GM12873 (cell line): ENCODE measurements around the gene AURKAIP1.

Experiments
- TF ChIP-seq, protein P1 (sequence below): IDR thresholded peaks from 2 replicates; pipeline ENCODE4 v1.5.1; 2012; ENCODE audit warnings: low read depth, mild to moderate bottlenecking, moderate library complexity, low read length, control low read depth; ENCODE audit not compliant: insufficient read depth; ENCODE audit errors: missing control alignments

The AURKAIP1 gene

DNA sequence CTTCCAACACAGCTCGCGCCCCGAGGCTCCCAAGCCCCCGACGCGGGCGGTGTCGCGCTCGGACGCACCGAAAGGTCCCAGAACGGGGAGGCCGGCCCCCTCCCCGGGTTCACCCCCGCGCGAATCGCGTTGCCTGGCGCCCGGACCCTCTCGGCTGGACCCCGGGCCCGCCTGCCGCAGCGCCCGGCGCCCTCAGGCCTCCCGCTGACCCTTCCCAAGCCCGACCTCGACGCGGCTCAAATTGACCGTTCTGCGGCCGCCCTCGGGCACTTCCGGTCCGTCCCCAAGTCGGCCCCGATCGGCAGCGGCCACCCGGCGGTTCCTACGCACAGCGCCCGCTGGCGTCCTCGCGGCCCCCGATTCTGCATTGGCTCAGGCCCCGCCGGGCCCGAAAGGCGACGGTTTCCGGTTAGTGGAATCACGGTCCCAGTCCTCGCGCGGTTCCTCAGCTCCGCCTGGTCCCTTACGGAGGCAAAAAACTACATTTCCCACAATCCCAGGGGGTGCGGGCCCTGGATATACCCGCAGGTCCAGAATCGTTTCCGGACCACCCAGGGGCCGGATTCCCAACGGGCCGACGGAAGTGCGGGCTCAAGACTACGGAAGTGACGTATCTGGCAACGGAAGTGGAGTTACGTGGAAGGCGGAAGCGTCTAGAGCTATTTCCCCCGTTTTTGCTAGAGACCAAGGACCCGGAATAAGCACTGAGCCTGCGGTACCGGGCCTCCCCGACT lies at the start of gene AURKAIP1:
Gene AURKAIP1, minus strand, starts transcription at position 279 of the 734 bp plus-strand sequence. CDS start 451 bp downstream, outside the sequence.
- TF ChIP-seq, protein P1, sequence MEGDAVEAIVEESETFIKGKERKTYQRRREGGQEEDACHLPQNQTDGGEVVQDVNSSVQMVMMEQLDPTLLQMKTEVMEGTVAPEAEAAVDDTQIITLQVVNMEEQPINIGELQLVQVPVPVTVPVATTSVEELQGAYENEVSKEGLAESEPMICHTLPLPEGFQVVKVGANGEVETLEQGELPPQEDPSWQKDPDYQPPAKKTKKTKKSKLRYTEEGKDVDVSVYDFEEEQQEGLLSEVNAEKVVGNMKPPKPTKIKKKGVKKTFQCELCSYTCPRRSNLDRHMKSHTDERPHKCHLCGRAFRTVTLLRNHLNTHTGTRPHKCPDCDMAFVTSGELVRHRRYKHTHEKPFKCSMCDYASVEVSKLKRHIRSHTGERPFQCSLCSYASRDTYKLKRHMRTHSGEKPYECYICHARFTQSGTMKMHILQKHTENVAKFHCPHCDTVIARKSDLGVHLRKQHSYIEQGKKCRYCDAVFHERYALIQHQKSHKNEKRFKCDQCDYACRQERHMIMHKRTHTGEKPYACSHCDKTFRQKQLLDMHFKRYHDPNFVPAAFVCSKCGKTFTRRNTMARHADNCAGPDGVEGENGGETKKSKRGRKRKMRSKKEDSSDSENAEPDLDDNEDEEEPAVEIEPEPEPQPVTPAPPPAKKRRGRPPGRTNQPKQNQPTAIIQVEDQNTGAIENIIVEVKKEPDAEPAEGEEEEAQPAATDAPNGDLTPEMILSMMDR: peak; percentile 41

DNA sequence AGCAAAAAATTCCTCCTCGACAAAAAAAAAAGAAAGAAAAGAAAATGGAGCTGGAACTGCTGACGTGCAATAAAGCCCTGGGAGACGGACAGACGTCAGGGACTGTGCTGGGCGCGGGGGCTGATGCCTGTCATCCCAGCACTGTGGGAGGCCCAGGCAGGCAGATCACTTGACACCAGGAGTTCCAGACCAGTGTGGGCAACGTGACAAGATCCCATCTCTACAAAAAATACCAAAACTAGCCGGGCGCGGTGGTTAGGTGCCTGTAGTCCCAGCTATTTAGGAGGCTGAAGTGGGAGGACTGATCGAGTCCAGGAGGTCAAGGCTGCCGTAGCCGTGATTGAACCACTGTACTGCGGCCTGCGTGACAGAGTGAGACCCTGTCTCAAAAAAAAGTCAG lies 49.7 kb upstream of the AURKAIP1 start:
- TF ChIP-seq, protein P1: no peak

DNA sequence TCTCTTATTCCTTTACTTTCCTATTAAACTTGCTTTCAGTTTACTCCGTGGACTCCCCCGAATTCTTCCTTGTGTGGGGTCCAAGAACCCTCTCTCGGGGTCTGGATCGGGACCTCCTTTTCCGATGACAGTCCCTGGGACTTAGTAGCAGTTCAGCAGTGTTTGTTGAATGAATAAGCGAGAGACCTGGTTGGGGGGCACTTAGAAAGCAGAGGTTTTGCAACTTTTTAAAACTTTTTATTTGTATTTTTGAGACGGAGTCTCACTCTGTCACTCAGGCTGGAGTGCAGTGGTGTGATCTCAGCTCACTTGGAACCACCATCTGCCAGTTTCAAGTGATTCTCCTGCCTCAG lies 48.2 kb upstream of the AURKAIP1 start:
- TF ChIP-seq, protein P1: no peak

DNA sequence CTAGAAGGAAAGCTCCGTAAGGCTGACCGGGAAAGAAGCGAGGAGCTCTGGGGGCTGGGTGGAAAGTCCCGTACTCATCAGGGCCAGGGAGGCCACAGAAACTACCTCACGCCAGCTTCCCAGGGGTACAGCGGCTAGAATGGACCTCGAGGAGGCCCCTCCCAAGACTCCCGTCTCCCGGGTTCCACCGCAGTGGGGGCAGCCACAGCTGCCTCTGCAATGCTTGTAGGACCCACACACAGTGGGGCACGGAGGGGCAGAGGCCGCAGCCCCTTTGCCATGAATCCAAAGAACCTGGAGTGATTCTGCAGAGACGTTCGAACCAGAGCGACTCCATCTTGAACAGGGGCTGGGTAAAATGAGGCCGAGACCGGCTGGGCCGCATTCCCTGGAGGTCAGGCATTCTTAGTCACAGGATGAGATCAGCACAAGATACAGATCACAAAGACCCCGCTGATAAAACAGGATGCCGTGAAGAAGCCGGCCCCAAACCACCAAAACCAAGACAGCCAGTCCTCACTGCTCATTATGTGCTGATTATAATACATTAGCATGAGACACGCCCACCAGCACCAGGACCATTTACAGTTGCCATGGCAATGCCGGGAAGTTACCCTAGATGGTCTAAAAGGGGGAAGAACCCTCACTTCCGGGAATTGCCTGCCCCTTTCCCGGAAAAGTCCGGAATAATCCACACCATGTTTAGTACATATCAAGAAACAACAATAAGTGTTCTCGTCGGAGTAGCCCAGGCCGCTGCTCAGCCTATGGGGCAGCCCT lies 47.6 kb upstream of the AURKAIP1 start:
- TF ChIP-seq, protein P1: no peak

DNA sequence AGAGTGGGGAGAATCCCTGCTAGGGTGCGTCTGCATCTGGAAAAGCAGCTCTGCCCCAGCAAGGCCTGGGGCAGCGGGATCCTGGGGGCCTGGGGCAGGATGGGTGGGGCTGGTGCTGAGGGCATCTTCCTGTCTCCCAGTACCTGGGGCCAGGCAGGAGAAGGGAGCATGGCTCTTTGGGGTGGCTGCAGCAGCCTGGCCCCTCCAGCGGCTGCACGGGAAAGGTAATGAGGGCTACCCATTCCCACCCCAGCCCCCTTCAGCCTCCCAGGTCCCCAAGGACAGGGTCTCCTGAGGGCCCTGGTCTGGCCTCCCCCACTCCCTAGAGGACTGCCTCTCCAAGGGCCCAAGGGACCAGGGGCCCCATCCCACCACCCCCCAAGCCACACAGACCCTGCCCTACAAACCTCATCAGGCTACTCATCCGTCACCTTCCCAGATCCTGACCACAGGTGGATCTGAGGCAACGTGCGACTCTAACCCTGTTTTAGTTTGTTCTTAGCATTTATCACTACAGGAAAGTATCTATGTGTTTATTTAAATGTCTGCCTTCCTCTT lies 47.0 kb upstream of the AURKAIP1 start:
- TF ChIP-seq, protein P1: no peak

DNA sequence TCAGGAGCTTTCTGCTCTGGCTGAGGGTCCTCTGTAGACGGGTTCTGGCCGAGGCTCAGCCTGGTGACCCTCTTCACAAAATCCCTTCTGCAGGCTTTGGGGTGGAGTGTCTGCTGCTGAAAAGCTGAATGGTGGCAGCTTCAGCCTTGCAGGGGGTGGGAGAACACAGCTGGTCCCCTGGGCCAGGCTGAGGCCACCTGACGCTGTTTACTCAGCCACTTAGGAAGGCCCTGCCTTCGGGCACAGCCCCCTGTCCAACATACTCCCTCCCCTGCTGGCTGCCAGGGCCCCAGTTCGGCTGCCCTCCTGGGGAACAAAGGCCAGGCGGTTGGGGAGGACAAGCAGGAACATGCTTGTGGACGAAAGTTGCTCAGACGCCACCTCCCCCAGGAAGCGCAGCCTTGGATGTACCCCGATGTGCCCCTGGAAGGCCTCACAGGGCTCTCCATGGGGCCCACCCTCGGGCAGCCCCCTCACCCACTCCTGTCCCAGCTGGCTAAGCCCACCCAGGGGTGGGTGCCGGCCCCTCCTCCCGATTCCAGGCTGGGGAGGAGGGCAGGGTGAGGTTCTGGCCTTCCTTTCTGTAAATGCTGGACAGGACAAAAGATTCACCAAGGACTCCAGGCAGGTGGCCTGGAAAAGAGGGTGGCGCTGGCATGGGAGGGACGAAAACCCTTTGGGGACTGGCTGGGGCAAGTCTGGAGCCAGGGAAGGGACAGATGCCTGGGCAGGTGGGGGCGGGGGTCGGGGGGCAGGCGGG lies 46.3 kb upstream of the AURKAIP1 start, which contains the start of gene ANKRD65:
Gene ANKRD65, minus strand, starts transcription at position 130 of the 760 bp plus-strand sequence. CDS start 271 bp downstream, outside the sequence.
- TF ChIP-seq, protein P1: no peak
